ENCODE results near the gene GIPC1. TPM values are rescaled to one million over a fixed set of nuclear protein-coding genes. Genes with fewer than 3 reads are reported as not detected.

GIPC1 gene
- total RNA-seq, 2 donors from 2014 or later = 68.6 to 72.6 TPM

DNA sequence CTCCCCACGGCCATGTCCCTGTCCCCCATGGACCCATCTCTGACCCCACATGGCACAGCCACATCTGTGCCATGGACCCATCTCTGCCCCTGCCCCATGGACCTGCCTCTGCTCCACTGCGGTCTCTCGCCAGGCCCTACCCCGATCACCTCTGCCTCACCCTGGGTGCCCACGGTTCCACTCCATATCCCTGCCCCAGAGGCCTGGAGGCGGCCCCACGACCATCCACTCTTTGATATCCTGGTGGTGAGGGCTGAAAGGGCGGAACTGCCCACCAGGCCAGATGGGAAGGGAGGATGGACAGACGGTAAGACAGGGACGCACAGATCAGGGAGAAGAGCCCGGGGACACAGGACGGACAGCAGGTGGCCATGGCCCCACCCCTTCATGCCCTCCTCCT lies 21.1 kb downstream of the GIPC1 start:
- WGBS, 2 experiments (ENCODE audit: insufficient coverage in 1 of 2, insufficient read length in 1 of 2) = 82 to 100% methylated on average over 5 to 12 of the region's 12 CpGs
- H3K9me3 Mint-ChIP-seq = no peaks in the 10 kb centered on the region
- no peaks in the 10 kb centered on the region for H3K27me3 ChIP-seq (ENCODE audit: control insufficient read depth, insufficient read depth, low read length, poor library complexity, severe bottlenecking)
- H3K27me3 Mint-ChIP-seq (ENCODE audit: insufficient read depth) = peaks cover 14% of the 10 kb centered on the region
- no peak overlapping the region for H3K9ac ChIP-seq (ENCODE audit: extremely low read depth, low read length, poor library complexity, severe bottlenecking)
- no peak overlapping the region for H3K27ac ChIP-seq (ENCODE audit: low read depth, low read length)
- no peaks in the 10 kb centered on the region for H3K4me1 ChIP-seq (ENCODE audit: control insufficient read depth, insufficient read depth, low read length)
- H3K27ac Mint-ChIP-seq = no peak overlapping the region
- H3K36me3 Mint-ChIP-seq (ENCODE audit: low read depth) = peaks cover 14% of the 10 kb centered on the region
- peaks cover 21% of the 10 kb centered on the region for H3K36me3 ChIP-seq (ENCODE audit: control insufficient read depth, insufficient read depth, low read length)
- no peak for DNase-seq
- TF ChIP-seq, protein P1, sequence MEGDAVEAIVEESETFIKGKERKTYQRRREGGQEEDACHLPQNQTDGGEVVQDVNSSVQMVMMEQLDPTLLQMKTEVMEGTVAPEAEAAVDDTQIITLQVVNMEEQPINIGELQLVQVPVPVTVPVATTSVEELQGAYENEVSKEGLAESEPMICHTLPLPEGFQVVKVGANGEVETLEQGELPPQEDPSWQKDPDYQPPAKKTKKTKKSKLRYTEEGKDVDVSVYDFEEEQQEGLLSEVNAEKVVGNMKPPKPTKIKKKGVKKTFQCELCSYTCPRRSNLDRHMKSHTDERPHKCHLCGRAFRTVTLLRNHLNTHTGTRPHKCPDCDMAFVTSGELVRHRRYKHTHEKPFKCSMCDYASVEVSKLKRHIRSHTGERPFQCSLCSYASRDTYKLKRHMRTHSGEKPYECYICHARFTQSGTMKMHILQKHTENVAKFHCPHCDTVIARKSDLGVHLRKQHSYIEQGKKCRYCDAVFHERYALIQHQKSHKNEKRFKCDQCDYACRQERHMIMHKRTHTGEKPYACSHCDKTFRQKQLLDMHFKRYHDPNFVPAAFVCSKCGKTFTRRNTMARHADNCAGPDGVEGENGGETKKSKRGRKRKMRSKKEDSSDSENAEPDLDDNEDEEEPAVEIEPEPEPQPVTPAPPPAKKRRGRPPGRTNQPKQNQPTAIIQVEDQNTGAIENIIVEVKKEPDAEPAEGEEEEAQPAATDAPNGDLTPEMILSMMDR (conservative IDR thresholded peaks at IDR 0.05) = no peak
- H3K4me3 Mint-ChIP-seq = no peak overlapping the region
- no peaks in the 10 kb centered on the region for H3K9me3 ChIP-seq (ENCODE audit: control insufficient read depth, low read length)
- H3K4me3 ChIP-seq (ENCODE audit: low read length) = no peak overlapping the region
- peaks cover 13% of the 10 kb centered on the region for H3K4me1 Mint-ChIP-seq

DNA sequence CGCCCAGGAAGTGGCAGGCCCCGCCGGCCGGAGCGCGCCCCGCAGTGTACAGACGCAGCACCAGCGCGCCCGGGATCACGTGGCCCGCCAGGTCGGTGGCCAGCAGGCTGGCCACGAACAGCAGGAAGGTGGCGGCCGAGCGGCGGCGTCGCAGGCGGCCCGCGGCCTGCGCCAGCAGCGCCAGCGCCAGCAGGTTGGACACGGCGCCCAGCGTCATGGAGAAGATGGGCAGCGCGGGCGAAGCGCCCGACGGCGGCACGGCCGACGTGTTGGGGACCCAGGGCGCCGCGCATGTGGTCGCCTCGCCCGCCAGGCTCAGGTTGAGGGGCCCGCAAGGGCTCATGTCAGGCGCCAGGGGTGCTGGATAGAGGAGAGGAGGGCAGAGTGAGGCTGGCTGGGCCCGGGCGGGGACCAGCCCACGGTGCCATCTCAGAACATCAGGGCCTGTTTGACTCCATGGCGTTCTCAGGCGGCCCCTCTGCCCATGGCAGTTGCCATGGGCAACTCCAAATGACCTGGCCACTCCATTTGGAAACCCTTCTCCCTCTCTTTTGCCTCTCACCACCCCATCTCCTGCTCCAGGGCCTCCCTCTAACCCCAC lies 21.8 kb downstream of the GIPC1 start:
- no peak for DNase-seq
- no peaks in the 10 kb centered on the region for H3K9me3 Mint-ChIP-seq
- no peak overlapping the region for H3K9ac ChIP-seq (ENCODE audit: extremely low read depth, low read length, poor library complexity, severe bottlenecking)

DNA sequence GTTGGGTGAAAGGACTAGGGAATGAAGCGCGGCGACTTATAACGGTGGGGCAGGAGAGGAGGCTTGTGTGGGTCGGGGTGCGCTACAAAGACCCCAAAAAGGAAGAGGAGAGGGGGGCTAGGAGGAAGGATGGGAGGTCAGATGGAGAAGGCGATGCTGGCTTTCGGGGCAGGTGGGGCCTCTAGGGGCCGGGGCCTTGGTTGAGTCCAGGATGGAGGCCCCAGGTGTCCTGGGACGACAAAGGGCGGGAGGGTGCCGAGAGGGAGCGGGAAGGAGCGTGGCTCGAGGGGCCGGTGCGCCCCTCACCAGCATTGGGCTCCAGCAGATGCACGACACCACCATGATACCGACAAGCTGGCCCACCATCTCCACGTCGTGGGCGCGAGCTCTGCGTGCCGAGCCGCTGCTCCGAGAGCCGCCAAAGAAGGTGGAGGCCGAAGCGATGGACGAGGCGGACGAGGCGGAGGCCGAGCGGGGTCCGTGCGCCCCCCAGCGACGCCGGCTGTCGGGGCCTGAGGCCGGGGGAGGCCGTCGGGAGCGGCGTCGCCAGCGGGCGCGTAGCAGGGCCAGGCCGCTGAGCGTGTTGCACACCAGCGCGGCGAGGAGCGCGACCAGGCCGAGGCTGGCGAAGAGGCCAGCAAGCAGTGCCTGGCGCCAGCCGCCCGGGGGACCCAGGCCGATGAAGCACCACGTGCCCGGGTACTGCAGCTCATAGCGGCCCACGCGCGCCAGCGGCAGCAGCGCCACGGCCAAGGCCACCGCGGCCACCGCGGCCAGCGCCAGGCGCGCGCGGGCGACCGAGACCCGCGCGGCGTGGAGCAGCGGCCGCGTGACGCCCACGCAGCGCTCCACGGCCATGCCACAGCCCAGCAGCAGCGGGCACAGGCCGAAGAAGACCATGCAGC lies 22.6 kb downstream of the GIPC1 start:
- no peak overlapping the region for H3K27ac ChIP-seq (ENCODE audit: low read depth, low read length)
- peaks cover 13% of the 10 kb centered on the region for H3K4me1 Mint-ChIP-seq
- no peaks in the 10 kb centered on the region for H3K27me3 ChIP-seq (ENCODE audit: control insufficient read depth, insufficient read depth, low read length, poor library complexity, severe bottlenecking)
- TF ChIP-seq, protein P1 (conservative IDR thresholded peaks at IDR 0.05) = no peak
- no peak overlapping the region for H3K9ac ChIP-seq (ENCODE audit: extremely low read depth, low read length, poor library complexity, severe bottlenecking)
- H3K4me3 ChIP-seq (ENCODE audit: low read length) = no peak overlapping the region
- no peak overlapping the region for H3K27ac Mint-ChIP-seq
- no peaks in the 10 kb centered on the region for H3K9me3 Mint-ChIP-seq
- WGBS, 2 experiments (ENCODE audit: insufficient coverage in 1 of 2, insufficient read length in 1 of 2) = 89 to 96% methylated on average over 84 to 97 of the region's 97 CpGs
- H3K4me3 Mint-ChIP-seq = peak overlapping the region; percentile 49
- H3K4me1 ChIP-seq (ENCODE audit: control insufficient read depth, insufficient read depth, low read length) = no peaks in the 10 kb centered on the region
- peaks cover 14% of the 10 kb centered on the region for H3K27me3 Mint-ChIP-seq (ENCODE audit: insufficient read depth)
- peaks cover 18% of the 10 kb centered on the region for H3K36me3 Mint-ChIP-seq (ENCODE audit: low read depth)
- peaks cover 15% of the 10 kb centered on the region for H3K36me3 ChIP-seq (ENCODE audit: control insufficient read depth, insufficient read depth, low read length)
- no peak for DNase-seq
- H3K9me3 ChIP-seq (ENCODE audit: control insufficient read depth, low read length) = no peaks in the 10 kb centered on the region

More for the DNA sequence above, 21.8 kb downstream of the GIPC1 start:
- WGBS, 2 experiments (ENCODE audit: insufficient coverage in 1 of 2, insufficient read length in 1 of 2) = 97% methylated on average over 44 to 53 of the region's 53 CpGs
- TF ChIP-seq, protein P1 (conservative IDR thresholded peaks at IDR 0.05) = no peak
- Histone ChIP-seq H3K9me3 (ENCODE audit: control insufficient read depth, low read length) (no peaks in the 10 kb centered on the region), H3K27me3 (ENCODE audit: control insufficient read depth, insufficient read depth, low read length, poor library complexity, severe bottlenecking) (no peaks in the 10 kb centered on the region), H3K27ac (ENCODE audit: low read depth, low read length) (no peak overlapping the region), H3K36me3 (ENCODE audit: control insufficient read depth, insufficient read depth, low read length) (peaks cover 17% of the 10 kb centered on the region), H3K4me3 (ENCODE audit: low read length) (no peak overlapping the region), H3K4me1 (ENCODE audit: control insufficient read depth, insufficient read depth, low read length) (no peaks in the 10 kb centered on the region)
- H3K27ac Mint-ChIP-seq = no peak overlapping the region
- H3K27me3 Mint-ChIP-seq (ENCODE audit: insufficient read depth) = peaks cover 14% of the 10 kb centered on the region
- peaks cover 13% of the 10 kb centered on the region for H3K4me1 Mint-ChIP-seq
- no peak overlapping the region for H3K4me3 Mint-ChIP-seq
- H3K36me3 Mint-ChIP-seq (ENCODE audit: low read depth) = peaks cover 19% of the 10 kb centered on the region
